Hepatocyte (in vitro differentiated cells): ENCODE results near the gene ZNF764. TPM values are rescaled to one million over a fixed set of nuclear protein-coding genes. Genes with fewer than 3 reads are reported as not detected.

ENCODE experiments used
- DNase-seq: peaks from one replicate; pipeline ENCODE4 v3.0.0-alpha.2; 2016; ENCODE audit warnings: low spot score
- H2AFZ ChIP-seq: fragments of 200-600 bp; sonication (generic); 2 replicates; pipeline ENCODE4 v1.6.0; 2016; ENCODE audit warnings: antibody characterized with exemption, mild to moderate bottlenecking
- H3K27ac ChIP-seq: fragments of 200-600 bp; sonication (generic); 2 replicates; pipeline ENCODE4 v1.5.1; 2016; ENCODE audit warnings: mild to moderate bottlenecking
- H3K27me3 ChIP-seq: fragments of 200-600 bp; sonication (generic); 2 replicates; pipeline ENCODE4 v1.6.1; 2016
- H3K36me3 ChIP-seq: fragments of 200-600 bp; sonication (generic); replicated peaks from 2 replicates; pipeline ENCODE4 v1.5.1; 2016; ENCODE audit warnings: low read depth; ENCODE audit not compliant: insufficient read depth
- H3K4me1 ChIP-seq: fragments of 200-600 bp; sonication (generic); 2 replicates; pipeline ENCODE4 v1.5.1; 2016; ENCODE audit warnings: mild to moderate bottlenecking, moderate library complexity; ENCODE audit not compliant: insufficient read depth
- H3K4me2 ChIP-seq: fragments of 200-600 bp; sonication (generic); 2 replicates; pipeline ENCODE4 v1.6.0; 2016
- H3K4me3 ChIP-seq: fragments of 200-600 bp; sonication (generic); 2 replicates; pipeline ENCODE4 v1.5.1; 2016; ENCODE audit warnings: mild to moderate bottlenecking
- H3K79me2 ChIP-seq: fragments of 200-600 bp; sonication (generic); 2 replicates; pipeline ENCODE4 v1.6.0; 2017; ENCODE audit warnings: mild to moderate bottlenecking
- H3K9me2 ChIP-seq: fragments of 200-600 bp; sonication (generic); replicated peaks from 2 replicates; pipeline ENCODE4 v1.6.0; 2017; ENCODE audit warnings: mild to moderate bottlenecking; ENCODE audit not compliant: insufficient read depth
- H3K9me3 ChIP-seq: fragments of 200-600 bp; sonication (generic); 2 replicates; pipeline ENCODE4 v1.5.1; 2016; ENCODE audit warnings: low read depth, mild to moderate bottlenecking
- H4K20me1 ChIP-seq: fragments of 200-600 bp; sonication (generic); 2 replicates; pipeline ENCODE4 v1.6.0; 2016; ENCODE audit warnings: mild to moderate bottlenecking; ENCODE audit not compliant: insufficient read depth, poor library complexity, severe bottlenecking
- CTCF ChIP-seq: fragments of 200-600 bp; sonication (generic); IDR thresholded peaks from 2 replicates; pipeline ENCODE4 v1.5.1; 2016; ENCODE audit warnings: antibody characterized with exemption, mild to moderate bottlenecking; ENCODE audit not compliant: poor library complexity
- EZH2 ChIP-seq: fragments of 200-600 bp; sonication (generic); IDR thresholded peaks from 2 replicates; pipeline ENCODE4 v1.6.1; 2016; ENCODE audit warnings: antibody characterized with exemption, mild to moderate bottlenecking, borderline replicate concordance
- EZH2phosphoT487 ChIP-seq: fragments of 200-600 bp; sonication (generic); IDR thresholded peaks from one replicate; pipeline ENCODE4 v1.6.1; 2018; ENCODE audit warnings: antibody characterized with exemption, mild to moderate bottlenecking, low read depth, moderate library complexity; ENCODE audit not compliant: unreplicated experiment, severe bottlenecking
- WGBS: methylation state at CpG from one replicate; pipeline ENCODE4 v1.1.6; 2016; ENCODE audit warnings: low lambda C conversion rate; ENCODE audit errors: missing lambda C conversion rate; 5-methylcytosine and 5-hydroxymethylcytosine counted together
- polyA plus RNA-seq: library from polyadenylated mRNA; unstranded; fragments of >200 nt; fragmentation: Nextera tagmentation; extraction: Ambion mirVana; gene quantifications from 2 replicates; pipeline ENCODE4 v1.2.1, GENCODE V29; 2016
- total RNA-seq: library from RNA; depleted of rRNA; stranded (reverse); fragments of >200 nt; gene quantifications from 2 replicates; pipeline ENCODE4 v1.2.3, GENCODE V29; 2014

The ZNF764 gene
- total and polyA plus RNA-seq, 2 experiments from 2014 or later: 9.8 to 12.1 TPM

GRCh38 chr16:30554557-30555314 is 3.4 kb downstream of the ZNF764 start:
- H3K4me2 ChIP-seq: no peak overlapping the region
- H3K4me3 ChIP-seq: no peak overlapping the region
- no peak overlapping the region for H3K27ac ChIP-seq
- H2AFZ ChIP-seq: no peak overlapping the region
- H3K79me2 ChIP-seq: peaks cover 62% of the 10 kb centered on the region
- H3K9me3 ChIP-seq: no peaks in the 10 kb centered on the region
- no peaks in the 10 kb centered on the region for H3K27me3 ChIP-seq
- DNase-seq: no peak
- H3K9me2 ChIP-seq: no peaks in the 10 kb centered on the region
- TF ChIP-seq EZH2 (no peak), CTCF (no peak), EZH2phosphoT487 (no peak)
- WGBS: 98% methylated on average over 16 of the region's 18 CpGs
- H3K36me3 ChIP-seq: no peaks in the 10 kb centered on the region
- peaks cover 21% of the 10 kb centered on the region for H3K4me1 ChIP-seq
- H4K20me1 ChIP-seq: no peaks in the 10 kb centered on the region

GRCh38 chr16:30553393-30553899 is 4.7 kb downstream of the ZNF764 start:
- DNase-seq: no peak
- WGBS: 98% methylated on average over 2 of the region's 2 CpGs
- H3K27me3 ChIP-seq: no peaks in the 10 kb centered on the region
- peaks cover 62% of the 10 kb centered on the region for H3K79me2 ChIP-seq
- no peaks in the 10 kb centered on the region for H3K36me3 ChIP-seq
- no peak overlapping the region for H3K4me2 ChIP-seq
- H3K4me1 ChIP-seq: peaks cover 31% of the 10 kb centered on the region
- H3K27ac ChIP-seq: peak overlapping the region; percentile 20
- no peak overlapping the region for H3K4me3 ChIP-seq
- no peaks in the 10 kb centered on the region for H4K20me1 ChIP-seq
- no peak for TF ChIP-seq CTCF
- no peak overlapping the region for H2AFZ ChIP-seq
- H3K9me2 ChIP-seq: no peaks in the 10 kb centered on the region
- H3K9me3 ChIP-seq: no peaks in the 10 kb centered on the region

- no peaks in the 10 kb centered on the region for H3K36me3 ChIP-seq
Measured at GRCh38 chr16:30552956-30553355, 5.2 kb downstream of the ZNF764 start.

More at GRCh38 chr16:30552956-30553355, 5.2 kb downstream of the ZNF764 start:
- Histone ChIP-seq H3K4me1 (peaks cover 34% of the 10 kb centered on the region), H3K9me3 (no peaks in the 10 kb centered on the region), H4K20me1 (no peaks in the 10 kb centered on the region), H3K4me3 (no peak overlapping the region), H2AFZ (no peak overlapping the region), H3K9me2 (no peaks in the 10 kb centered on the region), H3K4me2 (no peak overlapping the region), H3K27ac (no peak overlapping the region), H3K27me3 (no peaks in the 10 kb centered on the region), H3K79me2 (peaks cover 62% of the 10 kb centered on the region)
- 96% methylated on average over 4 of the region's 4 CpGs for WGBS
- TF ChIP-seq EZH2 (no peak), EZH2phosphoT487 (no peak), CTCF (no peak)
- no peak for DNase-seq
